Peyer's patch (tissue), 4 donors: Measurements from ENCODE around the gene CTXND1.

ENCODE experiments used
- CTCF ChIP-seq, 6 experiments: fragments of 450-650 bp in 4 of 6; fragments of 200-600 bp in 2 of 6; sonication (generic) in 1 of 6; IDR thresholded peaks; one replicate each; pipeline ENCODE4 v1.5.1; 2017 to 2019; ENCODE audit warnings: antibody characterized with exemption in 6 of 6, mild to moderate bottlenecking in 3 of 6, moderate library complexity in 1 of 6
- POLR2A ChIP-seq, 2 donors: fragments of 450-650 bp; IDR thresholded peaks; one replicate each; pipeline ENCODE4 v1.5.1; 2017; ENCODE audit warnings: antibody characterized with exemption in 2 of 2, mild to moderate bottlenecking in 2 of 2, moderate library complexity in 2 of 2

DNA sequence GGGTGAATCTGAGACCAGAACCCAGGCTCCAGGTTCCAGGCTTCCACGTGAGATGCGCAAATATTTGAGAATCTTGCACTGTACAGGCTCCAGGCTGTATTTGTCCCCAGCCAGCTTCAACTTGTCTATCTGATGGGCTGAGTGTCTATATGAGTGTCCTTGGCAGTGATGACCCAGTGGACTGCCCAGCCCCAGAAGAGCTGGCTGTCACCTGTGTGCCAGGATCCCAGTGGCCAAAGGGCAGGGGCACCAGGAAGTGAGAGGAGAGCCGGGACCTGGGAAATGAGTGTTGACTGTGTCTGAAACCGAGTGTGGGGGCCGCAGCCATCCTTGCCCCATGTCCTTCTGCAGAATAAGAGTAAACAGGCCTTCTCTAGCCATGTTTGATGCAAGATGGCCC lies 88.8 kb downstream of the CTXND1 start:
- TF ChIP-seq CTCF (IDR thresholded peaks at IDR 0.05) (no peak), POLR2A (IDR thresholded peaks at IDR 0.05) (no peak)
